ENCODE measurements around the gene CFAP90. TPM values are rescaled to one million over a fixed set of nuclear protein-coding genes. Genes with fewer than 3 reads are reported as not detected.

The CFAP90 gene
- total and polyA plus RNA-seq, 2 of the 8 experiments (the other 6 are each of a cell fraction or from before 2014, with no cell fraction given), result 0.39 to 0.92 TPM

- no peak overlapping the region for H3K14ac ChIP-seq (ENCODE audit: insufficient read length)
- H3K9ac ChIP-seq (replicated peaks in 1 of 4; ENCODE audit: extremely low read depth in 1 of 4, low read depth in 3 of 4, low read length in 3 of 4), result no peak overlapping the region
- H3K27ac ChIP-seq (ENCODE audit: low read depth, low read length), result no peak overlapping the region
- H2BK12ac ChIP-seq (ENCODE audit: low read depth, low read length), result no peak overlapping the region
- H3K36me3 ChIP-seq (ENCODE audit: control insufficient read depth in 2 of 4, insufficient read depth in 4 of 4, low read length in 3 of 4), result no peaks in the 10 kb centered on the region
- no peak for FAIRE-seq
- ChIA-PET POLR2A (ENCODE audit: partially characterized antibody) (interaction anchor here (1.5 kb wide), 1 partner anchor 8 kb away, joined by 3 read pairs; no protein-coding TSS in a partner anchor), CTCF (ENCODE audit: partially characterized antibody) (interaction anchor here (0.8 to 5.7 kb wide), 3 partner anchors 13 to 28 kb away, joined by 3 to 31 read pairs (median 10); no protein-coding TSS in a partner anchor)
- H3K56ac ChIP-seq (replicated peaks; ENCODE audit: insufficient read length, low read depth, low read length), result no peak overlapping the region
- H3K9me3 ChIP-seq (ENCODE audit: insufficient read depth in 2 of 2, low read depth in 1 of 2, low read length in 1 of 2), result no peaks in the 10 kb centered on the region
- H2AFZ ChIP-seq (ENCODE audit: low read length), result no peak overlapping the region
- H3K79me1 ChIP-seq (ENCODE audit: low read depth, low read length), result no peaks in the 10 kb centered on the region
- TF ChIP-seq SIRT6 (IDR thresholded peaks at IDR 0.05; ENCODE audit: low read length), result no peak
- no peak for TF ChIP-seq SUZ12 (IDR thresholded peaks at IDR 0.05; ENCODE audit: low read length)
- no peak for TF ChIP-seq RAD21 (IDR thresholded peaks at IDR 0.05 in 1 of 2, conservative IDR thresholded peaks at IDR 0.05 in 1 of 2; ENCODE audit: low read depth in 2 of 2, low read length in 2 of 2)
- no peak for TF ChIP-seq BACH1 (IDR thresholded peaks at IDR 0.05; ENCODE audit: low read length)
- TF ChIP-seq CHD2 (IDR thresholded peaks at IDR 0.05; ENCODE audit: low read length), result no peak
- no peak for TF ChIP-seq POU5F1 (IDR thresholded peaks at IDR 0.05; ENCODE audit: low read depth, low read length)
- no peak for TF ChIP-seq GABPA (IDR thresholded peaks at IDR 0.05; ENCODE audit: borderline replicate concordance, insufficient read depth, low read length)
- TF ChIP-seq YY1 (IDR thresholded peaks at IDR 0.05; ENCODE audit: low read depth, low read length), result no peak
- TF ChIP-seq SRF (IDR thresholded peaks at IDR 0.05; ENCODE audit: low read depth, low read length), result no peak
- TF ChIP-seq CHD1 (IDR thresholded peaks at IDR 0.05; ENCODE audit: low read depth, low read length), result no peak
- no peak overlapping the region for H4K8ac ChIP-seq (ENCODE audit: extremely low read depth, insufficient read depth, low read length)
- no peak overlapping the region for H2BK5ac ChIP-seq (ENCODE audit: low read depth, low read length)
- H3K27me3 ChIP-seq (replicated peaks in 1 of 4; ENCODE audit: control insufficient read depth in 3 of 4, extremely low read depth in 1 of 4, insufficient read depth in 3 of 4, low read length in 3 of 4), result peaks cover 0 to 14% (median 8%) of the 10 kb centered on the region in 4 experiments; a peak in 4 of 7 replicates
- H4K5ac ChIP-seq (ENCODE audit: insufficient read length, low read depth, low read length), result no peak overlapping the region
- H3K4me2 ChIP-seq (ENCODE audit: insufficient read depth in 1 of 2, low read depth in 2 of 2, low read length in 2 of 2), result no peak overlapping the region
- H2BK120ac ChIP-seq (replicated peaks; ENCODE audit: low read depth, low read length), result no peak overlapping the region
- H3K4me1 ChIP-seq (replicated peaks in 1 of 4; ENCODE audit: control insufficient read depth in 3 of 4, insufficient read depth in 4 of 4, low read length in 3 of 4), result peaks cover 0 to 5% (median 3%) of the 10 kb centered on the region in 4 experiments; a peak in 4 of 7 replicates
- H2AK5ac ChIP-seq (ENCODE audit: low read depth, low read length), result no peak overlapping the region
- no peak overlapping the region for H3K18ac ChIP-seq (ENCODE audit: extremely low read depth, low read length)
- no peak overlapping the region for H2BK15ac ChIP-seq (ENCODE audit: low read length)
- no peak for DNase-seq (ENCODE audit: low read depth in 1 of 2, low spot score in 2 of 2)
- H3K23me2 ChIP-seq (ENCODE audit: low read depth, low read length), result peaks cover 7% of the 10 kb centered on the region
- H3K79me2 ChIP-seq (ENCODE audit: control insufficient read depth in 1 of 2, insufficient read depth in 2 of 2, low read length in 2 of 2), result no peaks in the 10 kb centered on the region
- H4K91ac ChIP-seq (replicated peaks; ENCODE audit: insufficient read length, low read length), result no peak overlapping the region
- no peaks in the 10 kb centered on the region for H4K20me1 ChIP-seq (replicated peaks in 1 of 2; ENCODE audit: control insufficient read depth in 1 of 2, insufficient read depth in 2 of 2, low read length in 2 of 2)
- no peak overlapping the region for H3K23ac ChIP-seq (ENCODE audit: insufficient read length)
- no peak overlapping the region for H3K4ac ChIP-seq (replicated peaks; ENCODE audit: insufficient read length, low read depth, low read length)
- no peak overlapping the region for H2BK20ac ChIP-seq (ENCODE audit: low read length)
- H3K4me3 ChIP-seq (ENCODE audit: extremely low read depth in 1 of 4, insufficient read depth in 2 of 4, low read depth in 3 of 4, low read length in 4 of 4), result no peak overlapping the region
These were observed 6.0 kb downstream of the CFAP90 start for GRCh38 chr5:7844901-7845300.
